ENCODE data around the gene CTPS2.

Gene CTPS2

DNA sequence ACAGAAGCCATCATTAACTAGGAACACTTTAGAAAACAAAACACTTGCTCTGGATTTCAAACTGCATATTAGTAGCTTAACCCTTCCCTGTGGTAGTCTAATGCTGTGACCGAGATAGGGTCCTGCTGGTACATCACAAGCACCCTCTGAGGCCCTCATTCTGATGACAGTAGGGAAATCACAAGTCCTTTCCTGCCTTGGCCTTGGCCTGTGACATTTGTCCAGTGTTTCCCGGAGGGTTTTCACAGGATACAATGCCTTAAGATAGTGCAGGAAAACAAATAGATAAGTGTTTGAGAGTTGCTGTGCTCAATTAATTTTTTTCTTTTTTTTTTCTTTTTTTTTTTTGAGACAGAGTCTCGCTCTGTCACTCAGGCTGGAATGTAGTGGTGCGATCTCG is 36.0 kb upstream of the CTPS2 start:
- H3K27me3 ChIP-seq (ENCODE audit: insufficient read depth, poor library complexity, severe bottlenecking), result no peaks in the 10 kb centered on the region
- no peaks in the 10 kb centered on the region for H3K4me1 ChIP-seq (ENCODE audit: insufficient read depth, poor library complexity, severe bottlenecking)
- no peaks in the 10 kb centered on the region for H3K9me3 ChIP-seq (ENCODE audit: severe bottlenecking)
- ATAC-seq (ENCODE audit: low read depth), result no peak
- H3K27ac ChIP-seq (ENCODE audit: poor library complexity, severe bottlenecking), result no peak overlapping the region
- H3K4me3 ChIP-seq (ENCODE audit: severe bottlenecking), result no peak overlapping the region
- TF ChIP-seq, protein P1, sequence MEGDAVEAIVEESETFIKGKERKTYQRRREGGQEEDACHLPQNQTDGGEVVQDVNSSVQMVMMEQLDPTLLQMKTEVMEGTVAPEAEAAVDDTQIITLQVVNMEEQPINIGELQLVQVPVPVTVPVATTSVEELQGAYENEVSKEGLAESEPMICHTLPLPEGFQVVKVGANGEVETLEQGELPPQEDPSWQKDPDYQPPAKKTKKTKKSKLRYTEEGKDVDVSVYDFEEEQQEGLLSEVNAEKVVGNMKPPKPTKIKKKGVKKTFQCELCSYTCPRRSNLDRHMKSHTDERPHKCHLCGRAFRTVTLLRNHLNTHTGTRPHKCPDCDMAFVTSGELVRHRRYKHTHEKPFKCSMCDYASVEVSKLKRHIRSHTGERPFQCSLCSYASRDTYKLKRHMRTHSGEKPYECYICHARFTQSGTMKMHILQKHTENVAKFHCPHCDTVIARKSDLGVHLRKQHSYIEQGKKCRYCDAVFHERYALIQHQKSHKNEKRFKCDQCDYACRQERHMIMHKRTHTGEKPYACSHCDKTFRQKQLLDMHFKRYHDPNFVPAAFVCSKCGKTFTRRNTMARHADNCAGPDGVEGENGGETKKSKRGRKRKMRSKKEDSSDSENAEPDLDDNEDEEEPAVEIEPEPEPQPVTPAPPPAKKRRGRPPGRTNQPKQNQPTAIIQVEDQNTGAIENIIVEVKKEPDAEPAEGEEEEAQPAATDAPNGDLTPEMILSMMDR (IDR thresholded peaks at IDR 0.05; ENCODE audit: poor library complexity, severe bottlenecking), result no peak
- DNase-seq (ENCODE audit: low spot score), result no peak
- 0 out of 2 replicates have a peak, but pooled peaks cover 5% of the 10 kb centered on the region for H3K36me3 ChIP-seq (ENCODE audit: low read depth)

DNA sequence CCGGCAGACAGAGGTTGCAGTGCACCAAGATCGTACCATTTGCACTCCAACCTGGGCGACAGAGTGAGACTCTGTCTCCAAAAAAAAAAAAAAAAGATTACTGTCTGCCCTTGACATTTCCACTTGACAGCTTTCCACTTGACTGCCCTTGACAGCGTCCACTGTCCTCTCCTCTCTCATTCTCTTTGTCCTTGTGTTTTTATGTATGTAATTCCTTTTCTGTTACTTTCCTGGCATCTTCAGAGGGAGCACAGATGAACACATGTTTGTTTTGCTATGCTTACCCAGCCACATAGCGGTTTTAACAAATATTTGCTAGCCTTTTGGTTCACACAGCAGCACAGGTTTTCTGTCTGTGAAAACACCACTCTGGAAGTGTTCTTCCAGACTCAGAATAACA is 33.2 kb upstream of the CTPS2 start:
- Histone ChIP-seq H3K36me3 (ENCODE audit: low read depth) (peaks cover 8% of the 10 kb centered on the region; the same call in 1 of the 2 replicates), H3K4me3 (ENCODE audit: severe bottlenecking) (no peak overlapping the region), H3K9me3 (ENCODE audit: severe bottlenecking) (no peaks in the 10 kb centered on the region), H3K27me3 (ENCODE audit: insufficient read depth, poor library complexity, severe bottlenecking) (no peaks in the 10 kb centered on the region), H3K4me1 (ENCODE audit: insufficient read depth, poor library complexity, severe bottlenecking) (no peaks in the 10 kb centered on the region), H3K27ac (ENCODE audit: poor library complexity, severe bottlenecking) (no peak overlapping the region)
- TF ChIP-seq, protein P1 (IDR thresholded peaks at IDR 0.05; ENCODE audit: poor library complexity, severe bottlenecking), result no peak
- DNase-seq (ENCODE audit: low spot score), result no peak
- no peak for ATAC-seq (ENCODE audit: low read depth)

DNA sequence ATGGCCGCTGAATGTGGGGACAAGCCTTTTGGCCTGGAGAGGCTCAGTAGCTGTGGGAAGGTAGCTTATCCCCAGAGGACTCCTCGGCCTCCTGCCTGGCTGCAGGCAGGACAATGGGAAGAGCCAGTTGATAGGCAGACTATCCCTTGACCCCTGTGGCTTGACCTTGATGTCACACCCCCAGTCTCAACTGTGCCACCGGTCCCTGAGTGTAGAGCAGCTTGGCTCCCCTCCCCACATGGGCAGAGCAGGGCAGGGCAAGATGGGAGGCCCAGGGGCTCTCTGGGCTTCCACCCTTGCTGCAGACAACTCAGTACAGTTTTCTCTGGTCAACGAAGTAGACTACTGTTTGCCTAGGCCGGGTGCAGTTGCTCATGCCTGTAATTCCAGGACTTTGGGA is 32.6 kb upstream of the CTPS2 start:
- H3K9me3 ChIP-seq (ENCODE audit: severe bottlenecking), result no peaks in the 10 kb centered on the region
- H3K27me3 ChIP-seq (ENCODE audit: insufficient read depth, poor library complexity, severe bottlenecking), result no peaks in the 10 kb centered on the region
- H3K27ac ChIP-seq (ENCODE audit: poor library complexity, severe bottlenecking), result no peak overlapping the region
- H3K4me1 ChIP-seq (ENCODE audit: insufficient read depth, poor library complexity, severe bottlenecking), result no peaks in the 10 kb centered on the region
- TF ChIP-seq, protein P1 (IDR thresholded peaks at IDR 0.05; ENCODE audit: poor library complexity, severe bottlenecking), result no peak
- no peak for ATAC-seq (ENCODE audit: low read depth)
- DNase-seq (ENCODE audit: low spot score), result no peak
- no peak overlapping the region for H3K4me3 ChIP-seq (ENCODE audit: severe bottlenecking)
- H3K36me3 ChIP-seq (ENCODE audit: low read depth), result peaks cover 8% of the 10 kb centered on the region; the same call in 1 of the 2 replicates

DNA sequence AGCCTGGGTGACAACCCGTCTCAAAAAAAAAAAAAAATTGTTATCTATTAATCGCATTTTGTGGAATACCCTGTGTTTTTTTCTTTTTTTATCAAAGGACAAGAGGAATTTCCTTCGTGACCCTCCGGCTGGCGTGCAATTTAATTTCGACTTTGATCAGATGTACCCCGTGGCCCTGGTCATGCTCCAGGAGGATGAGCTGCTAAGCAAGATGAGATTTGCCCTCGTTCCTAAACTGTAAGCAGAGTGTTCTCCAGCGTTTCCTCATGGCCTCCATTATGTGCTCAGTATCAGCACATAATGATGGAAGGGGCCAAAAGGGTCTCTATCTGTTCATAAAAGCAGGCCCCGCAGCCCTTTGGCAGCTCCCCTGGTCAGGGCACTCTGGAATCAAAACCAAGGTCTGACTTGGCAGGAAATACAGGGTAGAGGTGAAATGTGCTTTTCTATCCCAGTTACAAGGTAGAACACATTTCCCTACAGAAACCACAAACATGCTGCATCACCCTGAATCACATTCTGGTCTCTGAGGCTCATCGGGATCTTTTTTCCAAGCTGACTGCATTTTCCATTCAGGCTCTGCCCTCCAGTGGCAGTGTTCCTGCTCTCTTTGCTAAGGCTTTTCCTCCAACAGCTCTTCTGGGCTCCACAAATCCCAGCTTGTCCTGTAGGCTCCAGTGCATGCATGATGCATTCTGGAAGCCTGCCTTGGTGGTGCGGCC is 31.3 kb upstream of the CTPS2 start:
- DNase-seq (ENCODE audit: low spot score) (no peak), ATAC-seq (ENCODE audit: low read depth) (peak; percentile 40; the same call in 1 of the 3 replicates)
- TF ChIP-seq, protein P1 (IDR thresholded peaks at IDR 0.05; ENCODE audit: poor library complexity, severe bottlenecking), result no peak
- no peaks in the 10 kb centered on the region for H3K9me3 ChIP-seq (ENCODE audit: severe bottlenecking)
- no peaks in the 10 kb centered on the region for H3K4me1 ChIP-seq (ENCODE audit: insufficient read depth, poor library complexity, severe bottlenecking)
- no peak overlapping the region for H3K27ac ChIP-seq (ENCODE audit: poor library complexity, severe bottlenecking)
- H3K27me3 ChIP-seq (ENCODE audit: insufficient read depth, poor library complexity, severe bottlenecking), result no peaks in the 10 kb centered on the region
- no peak overlapping the region for H3K4me3 ChIP-seq (ENCODE audit: severe bottlenecking)
- H3K36me3 ChIP-seq (ENCODE audit: low read depth), result peaks cover 8% of the 10 kb centered on the region; the same call in 1 of the 2 replicates

DNA sequence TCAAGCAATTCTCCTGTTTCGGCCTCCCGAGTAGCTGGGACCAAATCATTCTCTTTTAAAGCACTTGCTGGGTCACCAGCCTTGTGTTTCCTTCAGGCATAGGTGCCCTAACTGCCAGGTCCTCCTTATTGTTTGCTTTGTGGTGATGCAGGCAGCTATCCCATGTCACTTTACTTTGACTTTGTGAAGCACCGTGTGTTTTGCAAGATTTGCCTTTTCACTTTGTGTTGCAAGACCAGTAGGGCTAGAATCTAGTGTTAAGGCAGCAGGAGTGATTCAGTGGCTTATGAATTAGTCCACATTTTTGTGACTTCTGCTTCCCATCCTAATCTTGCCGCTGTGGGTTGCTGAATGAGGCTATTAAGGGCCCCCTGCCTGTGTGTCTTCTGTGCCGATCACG is 27.1 kb upstream of the CTPS2 start:
- no peaks in the 10 kb centered on the region for H3K4me1 ChIP-seq (ENCODE audit: insufficient read depth, poor library complexity, severe bottlenecking)
- H3K4me3 ChIP-seq (ENCODE audit: severe bottlenecking), result no peak overlapping the region
- no peaks in the 10 kb centered on the region for H3K9me3 ChIP-seq (ENCODE audit: severe bottlenecking)
- TF ChIP-seq, protein P1 (IDR thresholded peaks at IDR 0.05; ENCODE audit: poor library complexity, severe bottlenecking), result no peak
- H3K27me3 ChIP-seq (ENCODE audit: insufficient read depth, poor library complexity, severe bottlenecking), result no peaks in the 10 kb centered on the region
- no peak overlapping the region for H3K27ac ChIP-seq (ENCODE audit: poor library complexity, severe bottlenecking)
- DNase-seq (ENCODE audit: low spot score), result no peak
- H3K36me3 ChIP-seq (ENCODE audit: low read depth), result peaks cover 12% of the 10 kb centered on the region; the same call in 1 of the 2 replicates
- ATAC-seq (ENCODE audit: low read depth), result no peak
